Thoracic aorta (tissue), 2 donors: ENCODE data around the gene C1QTNF5. TPM values are rescaled to one million over a fixed set of nuclear protein-coding genes. Genes with fewer than 3 reads are reported as not detected.

Source experiments
- ATAC-seq: fragments of 150-250 bp; one replicate; pipeline ENCODE4 v1.8.0; 2017; ENCODE audit warnings: low read depth; ENCODE audit not compliant: insufficient number of reproducible peaks, low FRiP score
- DNase-seq: peaks from one replicate; pipeline ENCODE4 v3.0.0-alpha.2; 2020; ENCODE audit warnings: low spot score
- H3K27ac ChIP-seq, 2 donors: fragments of 200-600 bp; sonication (generic); 1 replicate in 1 of 2; 2 replicates in 1 of 2; pipeline ENCODE4 v1.5.1; 2016; ENCODE audit warnings: mild to moderate bottlenecking in 2 of 2, moderate library complexity in 2 of 2
- H3K27me3 ChIP-seq: fragments of 200-600 bp; sonication (generic); replicated peaks from 2 replicates; pipeline ENCODE4 v1.6.0; 2016; ENCODE audit warnings: mild to moderate bottlenecking; ENCODE audit not compliant: insufficient read depth
- H3K36me3 ChIP-seq: fragments of 200-600 bp; sonication (generic); one replicate; pipeline ENCODE4 v1.5.1; 2016
- H3K4me1 ChIP-seq, 2 donors: fragments of 200-600 bp; sonication (generic); 1 replicate in 1 of 2; 2 replicates in 1 of 2; pipeline versions ENCODE4 v1.5.1 to v1.6.0; 2016; ENCODE audit warnings: low read depth in 2 of 2, mild to moderate bottlenecking in 1 of 2; ENCODE audit not compliant: control insufficient read depth in 1 of 2
- H3K4me3 ChIP-seq: fragments of 200-600 bp; sonication (generic); 2 replicates; pipeline ENCODE4 v1.5.1; 2016; ENCODE audit warnings: mild to moderate bottlenecking
- H3K9me3 ChIP-seq: fragments of 200-600 bp; sonication (generic); 2 replicates; pipeline ENCODE4 v1.5.1; 2016
- total RNA-seq, 2 donors: library from RNA; depleted of rRNA; stranded (reverse); fragments of >200 nt; gene quantifications; one replicate each; pipeline versions ENCODE4 v1.1.0 to v1.2.3, GENCODE V29; 2016
- TF ChIP-seq, protein P1 (sequence below): fragments of 200-600 bp; sonication (generic); IDR thresholded peaks from one replicate; pipeline ENCODE4 v1.5.1; 2019; ENCODE audit warnings: antibody characterized with exemption

Gene C1QTNF5
- total RNA-seq, 2 donors from 2014 or later: 53.2 to 98.2 TPM

DNA sequence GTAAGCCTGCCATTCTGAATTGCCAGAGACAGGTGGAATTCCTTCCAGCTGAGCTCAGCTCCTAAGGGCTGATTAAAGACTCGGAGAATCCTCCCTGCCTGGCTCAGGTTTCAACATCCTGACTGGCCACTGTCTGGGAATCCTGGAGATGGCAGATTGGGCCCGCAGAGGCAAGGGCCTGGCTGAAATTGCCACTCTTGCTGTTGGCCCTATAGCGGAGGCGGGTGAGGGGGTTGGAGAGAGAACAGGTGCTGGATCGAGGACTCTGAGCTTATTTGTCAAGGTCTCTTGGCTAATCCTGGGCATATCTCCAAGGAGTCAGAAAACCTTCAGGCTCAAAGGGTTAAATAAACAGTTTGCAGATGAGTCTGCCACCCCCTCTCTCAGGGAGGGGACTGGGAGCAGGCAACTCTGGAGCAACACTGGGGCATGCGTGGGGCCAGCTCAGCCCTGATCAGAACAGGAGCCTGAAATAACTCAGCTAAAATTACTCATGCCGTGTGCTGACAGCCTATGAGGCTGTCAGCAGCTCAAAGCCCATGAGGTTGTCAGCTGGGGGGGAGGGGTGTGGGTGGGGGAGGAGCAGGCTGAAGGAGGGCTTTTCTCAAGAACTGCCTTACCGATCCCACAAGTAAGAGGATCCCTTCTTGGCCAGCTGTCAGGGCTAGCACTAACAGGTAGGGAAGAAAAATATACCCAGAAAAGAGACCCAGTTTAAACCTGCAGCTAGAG lies 20.5 kb upstream of the C1QTNF5 start:
- H3K27ac ChIP-seq: peak overlapping the region in 1 of 2 donors; percentile 30
- no peaks in the 10 kb centered on the region for H3K27me3 ChIP-seq
- no peak for DNase-seq
- no peak overlapping the region for H3K4me3 ChIP-seq
- H3K9me3 ChIP-seq: no peaks in the 10 kb centered on the region
- H3K4me1 ChIP-seq: peaks cover 15 to 49% of the 10 kb centered on the region in 2 donors
- peak; percentile 52 for ATAC-seq
- no peaks in the 10 kb centered on the region for H3K36me3 ChIP-seq
- TF ChIP-seq, protein P1, sequence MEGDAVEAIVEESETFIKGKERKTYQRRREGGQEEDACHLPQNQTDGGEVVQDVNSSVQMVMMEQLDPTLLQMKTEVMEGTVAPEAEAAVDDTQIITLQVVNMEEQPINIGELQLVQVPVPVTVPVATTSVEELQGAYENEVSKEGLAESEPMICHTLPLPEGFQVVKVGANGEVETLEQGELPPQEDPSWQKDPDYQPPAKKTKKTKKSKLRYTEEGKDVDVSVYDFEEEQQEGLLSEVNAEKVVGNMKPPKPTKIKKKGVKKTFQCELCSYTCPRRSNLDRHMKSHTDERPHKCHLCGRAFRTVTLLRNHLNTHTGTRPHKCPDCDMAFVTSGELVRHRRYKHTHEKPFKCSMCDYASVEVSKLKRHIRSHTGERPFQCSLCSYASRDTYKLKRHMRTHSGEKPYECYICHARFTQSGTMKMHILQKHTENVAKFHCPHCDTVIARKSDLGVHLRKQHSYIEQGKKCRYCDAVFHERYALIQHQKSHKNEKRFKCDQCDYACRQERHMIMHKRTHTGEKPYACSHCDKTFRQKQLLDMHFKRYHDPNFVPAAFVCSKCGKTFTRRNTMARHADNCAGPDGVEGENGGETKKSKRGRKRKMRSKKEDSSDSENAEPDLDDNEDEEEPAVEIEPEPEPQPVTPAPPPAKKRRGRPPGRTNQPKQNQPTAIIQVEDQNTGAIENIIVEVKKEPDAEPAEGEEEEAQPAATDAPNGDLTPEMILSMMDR: no peak

GRCh38 chr11:119359365-119360214 lies 18.9 kb upstream of the C1QTNF5 start:
- H3K4me3 ChIP-seq: no peak overlapping the region
- H3K27me3 ChIP-seq: no peaks in the 10 kb centered on the region
- no peaks in the 10 kb centered on the region for H3K9me3 ChIP-seq
- DNase-seq (no peak), ATAC-seq (no peak)
- no peaks in the 10 kb centered on the region for H3K36me3 ChIP-seq
- TF ChIP-seq, protein P1: no peak
- H3K4me1 ChIP-seq: peaks cover 8 to 38% of the 10 kb centered on the region in 2 donors
- no peak overlapping the region for H3K27ac ChIP-seq

DNA sequence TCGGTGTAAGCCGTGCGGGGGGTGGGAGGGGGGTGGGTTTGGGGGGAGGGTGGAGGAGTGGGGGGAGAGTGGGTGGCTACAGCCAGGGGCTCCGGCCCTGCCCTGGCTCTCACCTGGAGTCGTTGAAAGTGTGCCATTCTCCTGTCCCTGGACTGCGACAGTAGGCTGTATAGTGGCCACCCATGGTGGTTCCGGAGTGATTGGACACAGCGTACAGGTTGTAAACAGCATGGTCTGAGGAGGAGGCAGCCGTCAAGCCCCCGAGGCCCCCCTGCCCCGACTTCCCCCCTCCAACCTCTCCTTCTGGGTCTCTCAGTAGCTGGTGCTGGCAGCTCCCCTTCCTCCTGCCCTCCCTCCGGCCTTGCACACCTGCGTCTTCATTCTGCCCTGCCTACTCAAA lies 16.4 kb upstream of the C1QTNF5 start:
- Histone ChIP-seq H3K27me3 (no peaks in the 10 kb centered on the region), H3K4me1 (peaks cover 3 to 15% of the 10 kb centered on the region in 2 donors), H3K9me3 (no peaks in the 10 kb centered on the region), H3K4me3 (peak overlapping the region; percentile 82), H3K36me3 (no peaks in the 10 kb centered on the region), H3K27ac (no peak overlapping the region)
- ATAC-seq: no peak
- TF ChIP-seq, protein P1: no peak
- no peak for DNase-seq

DNA sequence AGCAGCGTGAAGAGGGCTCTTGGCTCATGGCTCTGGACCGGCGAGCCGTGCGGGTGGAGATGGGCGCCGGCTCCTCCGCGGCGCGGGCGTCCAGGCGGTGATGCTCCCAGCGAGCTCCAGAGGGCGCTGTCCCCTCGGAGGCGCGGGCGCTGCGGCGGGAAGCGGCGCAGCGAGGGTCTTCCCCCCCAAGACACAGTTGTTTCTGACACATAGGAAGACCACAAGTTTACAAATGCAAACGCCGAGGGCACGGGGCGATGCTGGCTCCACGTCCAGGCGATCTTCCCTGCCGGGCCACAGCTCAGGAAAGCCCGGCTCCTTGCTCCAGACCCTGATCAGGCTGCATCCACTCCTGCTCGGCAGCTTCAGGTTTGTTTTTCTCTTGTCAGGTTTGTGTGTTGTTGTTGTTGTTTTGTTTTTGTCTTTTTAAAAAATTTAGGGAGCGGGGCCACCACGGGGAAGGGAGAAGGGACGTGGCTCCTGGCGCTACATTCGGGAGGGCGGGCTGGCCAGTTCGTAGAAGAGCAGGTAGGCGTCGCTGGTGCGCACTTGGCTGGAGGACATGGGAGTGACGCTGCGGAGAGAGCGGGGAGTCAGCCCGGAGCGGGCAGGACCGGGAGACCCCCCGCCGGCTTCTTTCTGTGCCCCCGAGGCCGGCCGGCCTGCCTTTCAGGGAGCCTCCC lies 15.8 kb upstream of the C1QTNF5 start:
- TF ChIP-seq, protein P1: peak; percentile 91

More for the DNA sequence above, 15.8 kb upstream of the C1QTNF5 start:
- no peak for DNase-seq
- Histone ChIP-seq H3K27me3 (no peaks in the 10 kb centered on the region), H3K4me1 (peaks cover 3 to 9% of the 10 kb centered on the region in 2 donors), H3K27ac (no peak overlapping the region), H3K9me3 (no peaks in the 10 kb centered on the region), H3K36me3 (no peaks in the 10 kb centered on the region), H3K4me3 (peak overlapping the region; percentile 82)
- peak; percentile 60 for ATAC-seq
